ENCODE results near the gene NGEF. TPM values are rescaled to one million over a fixed set of nuclear protein-coding genes. Genes with fewer than 3 reads are reported as not detected.

Gene NGEF
- polyA plus RNA-seq, 1 of the 3 experiments (the other 2 are of a cell fraction): 1.4 TPM

DNA sequence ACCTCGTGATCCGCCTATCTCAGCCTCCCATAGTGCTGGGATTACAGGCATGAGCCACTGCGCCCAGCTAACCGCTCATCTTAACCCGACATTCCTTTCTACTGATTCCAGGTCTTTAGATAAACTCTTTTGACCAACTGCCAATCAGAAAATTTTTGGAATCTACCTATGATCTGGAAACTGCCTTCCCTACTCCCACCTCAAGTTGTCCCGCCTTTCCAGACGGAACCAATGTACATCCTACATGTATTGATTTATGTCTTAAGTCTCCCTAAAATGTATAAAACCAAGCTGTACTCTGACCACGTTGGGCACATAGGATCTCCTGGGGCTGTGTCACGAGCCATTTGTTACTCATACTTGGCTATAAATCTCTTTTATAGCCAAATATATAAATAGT is 16.3 kb upstream of the NGEF start:
- 83% methylated on average over 9 of the region's 9 CpGs for WGBS (ENCODE audit: low lambda C conversion rate)
- H3K4me3 ChIP-seq (ENCODE audit: low read depth in 2 of 2, low read length in 1 of 2): no peak overlapping the region
- no peaks in the 10 kb centered on the region for H3K27me3 ChIP-seq (ENCODE audit: insufficient read depth)
- no peak overlapping the region for H3K4me2 ChIP-seq
- ChIA-PET CTCF (interaction anchor here (0.7 to 3.1 kb wide), 19 partner anchors 11 to 295 kb away, joined by 3 to 13 read pairs (median 3); partner anchors contain the start of genes ATG16L1 and NGEF), POLR2A (interaction anchor here (0.5 kb wide), 1 partner anchor 65 kb away, joined by 3 read pairs; no protein-coding TSS in a partner anchor)
- H2AFZ ChIP-seq (ENCODE audit: low read depth): no peak overlapping the region
- H3K27ac ChIP-seq (ENCODE audit: low read depth in 2 of 2, low read length in 1 of 2): no peak overlapping the region
- no peak overlapping the region for H3K9ac ChIP-seq
- H3K79me2 ChIP-seq (ENCODE audit: insufficient read depth): no peaks in the 10 kb centered on the region
- no peaks in the 10 kb centered on the region for H3K9me3 ChIP-seq
- no peaks in the 10 kb centered on the region for H4K20me1 ChIP-seq (ENCODE audit: insufficient read depth)
- no peaks in the 10 kb centered on the region for H3K4me1 ChIP-seq (ENCODE audit: control insufficient read depth in 1 of 2, insufficient read depth in 2 of 2, low read depth in 1 of 2, low read length in 1 of 2)
- no peaks in the 10 kb centered on the region for H3F3A ChIP-seq (replicated peaks; ENCODE audit: insufficient read depth)
- TF ChIP-seq TEAD4 (IDR thresholded peaks at IDR 0.05; ENCODE audit: borderline replicate concordance, insufficient read depth) (no peak), SMC3 (IDR thresholded peaks at IDR 0.05; ENCODE audit: low read depth, low read length) (no peak), RFX5 (IDR thresholded peaks at IDR 0.05; ENCODE audit: low read length) (no peak), MEF2A (IDR thresholded peaks at IDR 0.05; ENCODE audit: borderline replicate concordance, low read depth) (no peak), GATA2 (CRISPR knock-in tag; IDR thresholded peaks at IDR 0.05) (no peak), FOXJ3 (CRISPR knock-in tag; IDR thresholded peaks at IDR 0.05) (no peak), RXRA (IDR thresholded peaks at IDR 0.05; ENCODE audit: borderline replicate concordance, low read depth) (no peak)
- TF ChIP-seq, protein P1, sequence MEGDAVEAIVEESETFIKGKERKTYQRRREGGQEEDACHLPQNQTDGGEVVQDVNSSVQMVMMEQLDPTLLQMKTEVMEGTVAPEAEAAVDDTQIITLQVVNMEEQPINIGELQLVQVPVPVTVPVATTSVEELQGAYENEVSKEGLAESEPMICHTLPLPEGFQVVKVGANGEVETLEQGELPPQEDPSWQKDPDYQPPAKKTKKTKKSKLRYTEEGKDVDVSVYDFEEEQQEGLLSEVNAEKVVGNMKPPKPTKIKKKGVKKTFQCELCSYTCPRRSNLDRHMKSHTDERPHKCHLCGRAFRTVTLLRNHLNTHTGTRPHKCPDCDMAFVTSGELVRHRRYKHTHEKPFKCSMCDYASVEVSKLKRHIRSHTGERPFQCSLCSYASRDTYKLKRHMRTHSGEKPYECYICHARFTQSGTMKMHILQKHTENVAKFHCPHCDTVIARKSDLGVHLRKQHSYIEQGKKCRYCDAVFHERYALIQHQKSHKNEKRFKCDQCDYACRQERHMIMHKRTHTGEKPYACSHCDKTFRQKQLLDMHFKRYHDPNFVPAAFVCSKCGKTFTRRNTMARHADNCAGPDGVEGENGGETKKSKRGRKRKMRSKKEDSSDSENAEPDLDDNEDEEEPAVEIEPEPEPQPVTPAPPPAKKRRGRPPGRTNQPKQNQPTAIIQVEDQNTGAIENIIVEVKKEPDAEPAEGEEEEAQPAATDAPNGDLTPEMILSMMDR (IDR thresholded peaks at IDR 0.05): no peak
- H3K36me3 ChIP-seq (replicated peaks in 1 of 2; ENCODE audit: control insufficient read depth in 1 of 2, insufficient read depth in 2 of 2, low read length in 1 of 2): no peaks in the 10 kb centered on the region
- DNase-seq: no peak
- no peaks in the 10 kb centered on the region for H3K9me2 ChIP-seq

DNA sequence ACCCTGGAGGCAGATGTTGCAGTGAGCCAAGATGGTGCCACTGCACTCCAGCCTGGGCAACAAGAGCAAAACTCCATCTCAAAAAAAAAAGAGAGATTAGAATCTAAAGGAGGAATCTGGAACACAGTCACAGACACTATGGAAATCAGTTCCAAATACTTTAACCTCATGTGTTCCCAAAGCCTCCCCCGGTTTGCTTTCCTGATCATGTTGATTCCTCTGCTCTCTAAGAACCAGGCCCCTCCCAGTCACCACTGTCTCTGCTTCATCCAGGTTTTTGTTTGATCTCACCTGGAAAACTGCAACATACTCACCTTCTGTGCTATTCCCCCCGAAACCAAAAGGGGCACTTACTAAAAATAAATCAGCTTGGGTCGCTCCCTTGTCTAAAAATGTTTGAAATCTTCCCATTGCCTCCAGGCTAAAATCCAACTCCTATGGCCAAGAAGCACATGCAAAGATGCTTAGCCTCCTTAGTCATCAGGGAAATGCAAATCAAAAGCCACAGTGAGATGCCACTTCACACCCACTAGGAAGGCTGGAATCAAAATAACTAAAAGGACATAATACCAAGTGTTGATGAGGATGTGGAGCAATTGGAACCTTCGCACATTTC is 13.2 kb upstream of the NGEF start:
- no peak for DNase-seq
- CTCF ChIA-PET: interaction anchor here (1.1 to 1.2 kb wide), 2 partner anchors 28 to 101 kb away, joined by 3 read pairs; no protein-coding TSS in a partner anchor

More for the DNA sequence above, 13.2 kb upstream of the NGEF start:
- no peaks in the 10 kb centered on the region for H4K20me1 ChIP-seq (ENCODE audit: insufficient read depth)
- no peak overlapping the region for H3K9ac ChIP-seq
- H3F3A ChIP-seq (replicated peaks; ENCODE audit: insufficient read depth): no peaks in the 10 kb centered on the region
- TF ChIP-seq TCF12 (IDR thresholded peaks at IDR 0.05): no peak
- TF ChIP-seq EP300 (IDR thresholded peaks at IDR 0.05; ENCODE audit: borderline replicate concordance in 1 of 2, low read depth in 1 of 2, low read length in 1 of 2): no peak
- TF ChIP-seq RXRA (IDR thresholded peaks at IDR 0.05; ENCODE audit: borderline replicate concordance, low read depth): no peak
- no peak for TF ChIP-seq RCOR1 (IDR thresholded peaks at IDR 0.05; ENCODE audit: low read length)
- TF ChIP-seq, protein P2, sequence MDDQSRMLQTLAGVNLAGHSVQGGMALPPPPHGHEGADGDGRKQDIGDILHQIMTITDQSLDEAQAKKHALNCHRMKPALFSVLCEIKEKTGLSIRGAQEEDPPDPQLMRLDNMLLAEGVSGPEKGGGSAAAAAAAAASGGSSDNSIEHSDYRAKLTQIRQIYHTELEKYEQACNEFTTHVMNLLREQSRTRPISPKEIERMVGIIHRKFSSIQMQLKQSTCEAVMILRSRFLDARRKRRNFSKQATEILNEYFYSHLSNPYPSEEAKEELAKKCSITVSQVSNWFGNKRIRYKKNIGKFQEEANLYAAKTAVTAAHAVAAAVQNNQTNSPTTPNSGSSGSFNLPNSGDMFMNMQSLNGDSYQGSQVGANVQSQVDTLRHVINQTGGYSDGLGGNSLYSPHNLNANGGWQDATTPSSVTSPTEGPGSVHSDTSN (IDR thresholded peaks at IDR 0.05): no peak
- TF ChIP-seq SMC3 (IDR thresholded peaks at IDR 0.05; ENCODE audit: low read depth, low read length): no peak
- TF ChIP-seq, protein P3, sequence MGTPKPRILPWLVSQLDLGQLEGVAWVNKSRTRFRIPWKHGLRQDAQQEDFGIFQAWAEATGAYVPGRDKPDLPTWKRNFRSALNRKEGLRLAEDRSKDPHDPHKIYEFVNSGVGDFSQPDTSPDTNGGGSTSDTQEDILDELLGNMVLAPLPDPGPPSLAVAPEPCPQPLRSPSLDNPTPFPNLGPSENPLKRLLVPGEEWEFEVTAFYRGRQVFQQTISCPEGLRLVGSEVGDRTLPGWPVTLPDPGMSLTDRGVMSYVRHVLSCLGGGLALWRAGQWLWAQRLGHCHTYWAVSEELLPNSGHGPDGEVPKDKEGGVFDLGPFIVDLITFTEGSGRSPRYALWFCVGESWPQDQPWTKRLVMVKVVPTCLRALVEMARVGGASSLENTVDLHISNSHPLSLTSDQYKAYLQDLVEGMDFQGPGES (IDR thresholded peaks at IDR 0.05; ENCODE audit: low read depth, low read length): no peak
- TF ChIP-seq, protein P4, sequence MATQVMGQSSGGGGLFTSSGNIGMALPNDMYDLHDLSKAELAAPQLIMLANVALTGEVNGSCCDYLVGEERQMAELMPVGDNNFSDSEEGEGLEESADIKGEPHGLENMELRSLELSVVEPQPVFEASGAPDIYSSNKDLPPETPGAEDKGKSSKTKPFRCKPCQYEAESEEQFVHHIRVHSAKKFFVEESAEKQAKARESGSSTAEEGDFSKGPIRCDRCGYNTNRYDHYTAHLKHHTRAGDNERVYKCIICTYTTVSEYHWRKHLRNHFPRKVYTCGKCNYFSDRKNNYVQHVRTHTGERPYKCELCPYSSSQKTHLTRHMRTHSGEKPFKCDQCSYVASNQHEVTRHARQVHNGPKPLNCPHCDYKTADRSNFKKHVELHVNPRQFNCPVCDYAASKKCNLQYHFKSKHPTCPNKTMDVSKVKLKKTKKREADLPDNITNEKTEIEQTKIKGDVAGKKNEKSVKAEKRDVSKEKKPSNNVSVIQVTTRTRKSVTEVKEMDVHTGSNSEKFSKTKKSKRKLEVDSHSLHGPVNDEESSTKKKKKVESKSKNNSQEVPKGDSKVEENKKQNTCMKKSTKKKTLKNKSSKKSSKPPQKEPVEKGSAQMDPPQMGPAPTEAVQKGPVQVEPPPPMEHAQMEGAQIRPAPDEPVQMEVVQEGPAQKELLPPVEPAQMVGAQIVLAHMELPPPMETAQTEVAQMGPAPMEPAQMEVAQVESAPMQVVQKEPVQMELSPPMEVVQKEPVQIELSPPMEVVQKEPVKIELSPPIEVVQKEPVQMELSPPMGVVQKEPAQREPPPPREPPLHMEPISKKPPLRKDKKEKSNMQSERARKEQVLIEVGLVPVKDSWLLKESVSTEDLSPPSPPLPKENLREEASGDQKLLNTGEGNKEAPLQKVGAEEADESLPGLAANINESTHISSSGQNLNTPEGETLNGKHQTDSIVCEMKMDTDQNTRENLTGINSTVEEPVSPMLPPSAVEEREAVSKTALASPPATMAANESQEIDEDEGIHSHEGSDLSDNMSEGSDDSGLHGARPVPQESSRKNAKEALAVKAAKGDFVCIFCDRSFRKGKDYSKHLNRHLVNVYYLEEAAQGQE (IDR thresholded peaks at IDR 0.05; ENCODE audit: low read depth, low read length): no peak
- H3K4me2 ChIP-seq: no peak overlapping the region
- no peaks in the 10 kb centered on the region for H3K79me2 ChIP-seq (ENCODE audit: insufficient read depth)
- H3K4me3 ChIP-seq (ENCODE audit: low read depth in 2 of 2, low read length in 1 of 2): no peak overlapping the region
- POLR2A ChIA-PET: no interaction called here
- H3K4me1 ChIP-seq (ENCODE audit: control insufficient read depth in 1 of 2, insufficient read depth in 2 of 2, low read depth in 1 of 2, low read length in 1 of 2): no peaks in the 10 kb centered on the region
- no peaks in the 10 kb centered on the region for H3K9me3 ChIP-seq
- H3K27me3 ChIP-seq (ENCODE audit: insufficient read depth): no peaks in the 10 kb centered on the region
- H2AFZ ChIP-seq (ENCODE audit: low read depth): no peak overlapping the region
- H3K9me2 ChIP-seq: no peaks in the 10 kb centered on the region
- H3K36me3 ChIP-seq (replicated peaks in 1 of 2; ENCODE audit: control insufficient read depth in 1 of 2, insufficient read depth in 2 of 2, low read length in 1 of 2): no peaks in the 10 kb centered on the region
- 61% methylated on average over 4 of the region's 4 CpGs for WGBS (ENCODE audit: low lambda C conversion rate)
- H3K27ac ChIP-seq (ENCODE audit: low read depth in 2 of 2, low read length in 1 of 2): no peak overlapping the region
